Measurements from ENCODE around the gene PDGFRB.

Gene PDGFRB

GRCh38 chr5:150181766-150182545 is 26.3 kb upstream of the PDGFRB start:
- no peak for FAIRE-seq

- no peak for FAIRE-seq
Observed at GRCh38 chr5:150181027-150181426, 25.4 kb upstream of the PDGFRB start.

GRCh38 chr5:150180241-150181026 is 24.8 kb upstream of the PDGFRB start:
- no peak for FAIRE-seq

- no peak for FAIRE-seq
Observed at GRCh38 chr5:150179019-150179620, 23.5 kb upstream of the PDGFRB start.

- FAIRE-seq: no peak
Observed at GRCh38 chr5:150178262-150178661, 22.6 kb upstream of the PDGFRB start.

- no peak for FAIRE-seq
Observed at GRCh38 chr5:150177721-150178120, 22.1 kb upstream of the PDGFRB start.

- FAIRE-seq: no peak
Observed at GRCh38 chr5:150176745-150177477, 21.3 kb upstream of the PDGFRB start.

GRCh38 chr5:150175536-150175935 is 19.9 kb upstream of the PDGFRB start:
- no peak for FAIRE-seq

- FAIRE-seq: no peak
Observed at GRCh38 chr5:150175076-150175475, 19.4 kb upstream of the PDGFRB start.

- no peak for FAIRE-seq
Observed at GRCh38 chr5:150174285-150174684, 18.6 kb upstream of the PDGFRB start.

- FAIRE-seq: no peak
Observed at GRCh38 chr5:150173161-150173560, 17.5 kb upstream of the PDGFRB start.

- FAIRE-seq: no peak
Observed at GRCh38 chr5:150172556-150172955, 16.9 kb upstream of the PDGFRB start.

GRCh38 chr5:150172145-150172544 is 16.5 kb upstream of the PDGFRB start:
- no peak for FAIRE-seq

GRCh38 chr5:150168864-150169263 is 13.2 kb upstream of the PDGFRB start:
- FAIRE-seq: no peak

GRCh38 chr5:150167908-150168307 is 12.3 kb upstream of the PDGFRB start:
- no peak for FAIRE-seq

GRCh38 chr5:150167512-150167850 is 11.8 kb upstream of the PDGFRB start:
- FAIRE-seq: no peak

- no peak for FAIRE-seq
Observed at GRCh38 chr5:150166650-150167511, 11.2 kb upstream of the PDGFRB start, which contains the start of gene CDX1. Gene CDX1, plus strand, starts transcription at chr5:150166778. Its CDS starts 99 bp downstream, at chr5:150166877.

- FAIRE-seq: no peak
Observed at GRCh38 chr5:150166037-150166649, 10.5 kb upstream of the PDGFRB start.

- no peak for FAIRE-seq
Observed at GRCh38 chr5:150164211-150164980, 8.8 kb upstream of the PDGFRB start.

GRCh38 chr5:150163547-150164059 is 8.0 kb upstream of the PDGFRB start:
- no peak for FAIRE-seq

GRCh38 chr5:150163035-150163434 is 7.4 kb upstream of the PDGFRB start:
- FAIRE-seq: no peak
